Liver (tissue), 3 donors: ENCODE data around the gene ZNF839.

Experiments used
- ATF3 ChIP-seq: IDR thresholded peaks from 2 replicates; pipeline ENCODE4 v1.6.1; 2016; ENCODE audit warnings: antibody characterized with exemption
- GABPA ChIP-seq, 2 donors: IDR thresholded peaks in 1 of 2; conservative IDR thresholded peaks in 1 of 2; 2 replicates each; pipeline ENCODE4 v1.6.1; 2016; ENCODE audit warnings: antibody characterized with exemption in 2 of 2, mild to moderate bottlenecking in 1 of 2, moderate library complexity in 1 of 2
- JUND ChIP-seq, 2 donors: IDR thresholded peaks; 2 replicates each; pipeline ENCODE4 v1.6.1; 2016; ENCODE audit warnings: antibody characterized with exemption in 2 of 2
- NR2F2 ChIP-seq: IDR thresholded peaks from 2 replicates; pipeline ENCODE4 v1.6.1; 2016; ENCODE audit warnings: antibody characterized with exemption
- TF ChIP-seq, protein P1 (sequence below): IDR thresholded peaks from 2 replicates; pipeline ENCODE4 v1.6.1; 2016; ENCODE audit warnings: antibody characterized with exemption
- TF ChIP-seq, protein P2 (sequence below): fragments of 150-350 bp; IDR thresholded peaks from 2 replicates; pipeline ENCODE4 v1.5.1; 2017; ENCODE audit warnings: improper control_type of control experiment, low read depth, low read length; ENCODE audit not compliant: missing input control
- TF ChIP-seq, protein P3 (sequence below): IDR thresholded peaks from 2 replicates; pipeline ENCODE4 v1.6.1; 2016; ENCODE audit warnings: antibody characterized with exemption, mild to moderate bottlenecking
- donor health status: healthy.
- donor health status: healthy.

- TF ChIP-seq, protein P1, sequence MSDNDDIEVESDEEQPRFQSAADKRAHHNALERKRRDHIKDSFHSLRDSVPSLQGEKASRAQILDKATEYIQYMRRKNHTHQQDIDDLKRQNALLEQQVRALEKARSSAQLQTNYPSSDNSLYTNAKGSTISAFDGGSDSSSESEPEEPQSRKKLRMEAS, result no peak
- TF ChIP-seq, protein P2, sequence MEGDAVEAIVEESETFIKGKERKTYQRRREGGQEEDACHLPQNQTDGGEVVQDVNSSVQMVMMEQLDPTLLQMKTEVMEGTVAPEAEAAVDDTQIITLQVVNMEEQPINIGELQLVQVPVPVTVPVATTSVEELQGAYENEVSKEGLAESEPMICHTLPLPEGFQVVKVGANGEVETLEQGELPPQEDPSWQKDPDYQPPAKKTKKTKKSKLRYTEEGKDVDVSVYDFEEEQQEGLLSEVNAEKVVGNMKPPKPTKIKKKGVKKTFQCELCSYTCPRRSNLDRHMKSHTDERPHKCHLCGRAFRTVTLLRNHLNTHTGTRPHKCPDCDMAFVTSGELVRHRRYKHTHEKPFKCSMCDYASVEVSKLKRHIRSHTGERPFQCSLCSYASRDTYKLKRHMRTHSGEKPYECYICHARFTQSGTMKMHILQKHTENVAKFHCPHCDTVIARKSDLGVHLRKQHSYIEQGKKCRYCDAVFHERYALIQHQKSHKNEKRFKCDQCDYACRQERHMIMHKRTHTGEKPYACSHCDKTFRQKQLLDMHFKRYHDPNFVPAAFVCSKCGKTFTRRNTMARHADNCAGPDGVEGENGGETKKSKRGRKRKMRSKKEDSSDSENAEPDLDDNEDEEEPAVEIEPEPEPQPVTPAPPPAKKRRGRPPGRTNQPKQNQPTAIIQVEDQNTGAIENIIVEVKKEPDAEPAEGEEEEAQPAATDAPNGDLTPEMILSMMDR, result no peak
- TF ChIP-seq, protein P3, sequence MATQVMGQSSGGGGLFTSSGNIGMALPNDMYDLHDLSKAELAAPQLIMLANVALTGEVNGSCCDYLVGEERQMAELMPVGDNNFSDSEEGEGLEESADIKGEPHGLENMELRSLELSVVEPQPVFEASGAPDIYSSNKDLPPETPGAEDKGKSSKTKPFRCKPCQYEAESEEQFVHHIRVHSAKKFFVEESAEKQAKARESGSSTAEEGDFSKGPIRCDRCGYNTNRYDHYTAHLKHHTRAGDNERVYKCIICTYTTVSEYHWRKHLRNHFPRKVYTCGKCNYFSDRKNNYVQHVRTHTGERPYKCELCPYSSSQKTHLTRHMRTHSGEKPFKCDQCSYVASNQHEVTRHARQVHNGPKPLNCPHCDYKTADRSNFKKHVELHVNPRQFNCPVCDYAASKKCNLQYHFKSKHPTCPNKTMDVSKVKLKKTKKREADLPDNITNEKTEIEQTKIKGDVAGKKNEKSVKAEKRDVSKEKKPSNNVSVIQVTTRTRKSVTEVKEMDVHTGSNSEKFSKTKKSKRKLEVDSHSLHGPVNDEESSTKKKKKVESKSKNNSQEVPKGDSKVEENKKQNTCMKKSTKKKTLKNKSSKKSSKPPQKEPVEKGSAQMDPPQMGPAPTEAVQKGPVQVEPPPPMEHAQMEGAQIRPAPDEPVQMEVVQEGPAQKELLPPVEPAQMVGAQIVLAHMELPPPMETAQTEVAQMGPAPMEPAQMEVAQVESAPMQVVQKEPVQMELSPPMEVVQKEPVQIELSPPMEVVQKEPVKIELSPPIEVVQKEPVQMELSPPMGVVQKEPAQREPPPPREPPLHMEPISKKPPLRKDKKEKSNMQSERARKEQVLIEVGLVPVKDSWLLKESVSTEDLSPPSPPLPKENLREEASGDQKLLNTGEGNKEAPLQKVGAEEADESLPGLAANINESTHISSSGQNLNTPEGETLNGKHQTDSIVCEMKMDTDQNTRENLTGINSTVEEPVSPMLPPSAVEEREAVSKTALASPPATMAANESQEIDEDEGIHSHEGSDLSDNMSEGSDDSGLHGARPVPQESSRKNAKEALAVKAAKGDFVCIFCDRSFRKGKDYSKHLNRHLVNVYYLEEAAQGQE, result no peak
- no peak for TF ChIP-seq JUND (IDR thresholded peaks at IDR 0.05)
- TF ChIP-seq NR2F2, result no peak
- TF ChIP-seq ATF3, result no peak
- TF ChIP-seq GABPA (IDR thresholded peaks at IDR 0.05 in 1 of 2, conservative IDR thresholded peaks at IDR 0.05 in 1 of 2), result no peak
These were observed 13.8 kb downstream of the ZNF839 start for GRCh38 chr14:102333390-102333789.
